ENCODE results near the gene AGXT.

The AGXT gene

GRCh38 chr2:240893363-240893844 lies 24.8 kb downstream of the AGXT start:
- H3K4me3 ChIP-seq (ENCODE audit: low read depth, low read length): no peak overlapping the region
- DNase-seq (ENCODE audit: low read depth): no peak

GRCh38 chr2:240894006-240894405 lies 25.4 kb downstream of the AGXT start:
- no peak for TF ChIP-seq CTCF (IDR thresholded peaks at IDR 0.05; ENCODE audit: control insufficient read depth, extremely low read depth, insufficient read depth)
- no peak for DNase-seq (ENCODE audit: low read depth)
- H3K4me3 ChIP-seq (ENCODE audit: low read depth, low read length): no peak overlapping the region

More at GRCh38 chr2:240893363-240893844, 24.8 kb downstream of the AGXT start:
- no peak for TF ChIP-seq CTCF (IDR thresholded peaks at IDR 0.05; ENCODE audit: control insufficient read depth, extremely low read depth, insufficient read depth)

GRCh38 chr2:240894836-240895558 lies 26.4 kb downstream of the AGXT start:
- no peak for DNase-seq (ENCODE audit: low read depth)
- no peak overlapping the region for H3K4me3 ChIP-seq (ENCODE audit: low read depth, low read length)
- TF ChIP-seq CTCF (IDR thresholded peaks at IDR 0.05; ENCODE audit: control insufficient read depth, extremely low read depth, insufficient read depth): no peak

- H3K4me3 ChIP-seq (ENCODE audit: low read depth, low read length): no peak within 1 kb of the TSS
- DNase-seq (ENCODE audit: low read depth): no peak
- TF ChIP-seq CTCF (IDR thresholded peaks at IDR 0.05; ENCODE audit: control insufficient read depth, extremely low read depth, insufficient read depth): no peak
Observed at GRCh38 chr2:240895656-240896388, 27.2 kb downstream of the AGXT start, which contains the start of gene MAB21L4. MAB21L4 (minus strand) TSS chr2:240896156; CDS start chr2:240895997, 159 bp downstream.

- H3K4me3 ChIP-seq (ENCODE audit: low read depth, low read length): no peak overlapping the region
- TF ChIP-seq CTCF (IDR thresholded peaks at IDR 0.05; ENCODE audit: control insufficient read depth, extremely low read depth, insufficient read depth): no peak
- no peak for DNase-seq (ENCODE audit: low read depth)
Observed at GRCh38 chr2:240896394-240896793, 27.8 kb downstream of the AGXT start.

GRCh38 chr2:240896871-240897692 lies 28.5 kb downstream of the AGXT start:
- no peak for DNase-seq (ENCODE audit: low read depth)
- TF ChIP-seq CTCF (IDR thresholded peaks at IDR 0.05; ENCODE audit: control insufficient read depth, extremely low read depth, insufficient read depth): no peak
- no peak overlapping the region for H3K4me3 ChIP-seq (ENCODE audit: low read depth, low read length)

Data from LNCaP clone FGC (cell line).